AG09309 (cell line): ENCODE results near the gene KIF11.

Source experiments
- DNase-seq: peaks from one replicate; pipeline ENCODE4 v3.0.0-alpha.2; 2010; ENCODE audit warnings: low read depth
- H3K4me3 ChIP-seq: 2 replicates; pipeline ENCODE4 v1.5.1; 2011; ENCODE audit warnings: mild to moderate bottlenecking, low read depth, low read length, moderate library complexity; ENCODE audit not compliant: control insufficient read depth
- CTCF ChIP-seq: IDR thresholded peaks from 2 replicates; pipeline ENCODE4 v1.5.1; 2011; ENCODE audit warnings: mild to moderate bottlenecking, low read depth, low read length, inconsistent platforms; ENCODE audit not compliant: insufficient read depth, control insufficient read depth; ENCODE audit errors: missing control alignments

The KIF11 gene

DNA sequence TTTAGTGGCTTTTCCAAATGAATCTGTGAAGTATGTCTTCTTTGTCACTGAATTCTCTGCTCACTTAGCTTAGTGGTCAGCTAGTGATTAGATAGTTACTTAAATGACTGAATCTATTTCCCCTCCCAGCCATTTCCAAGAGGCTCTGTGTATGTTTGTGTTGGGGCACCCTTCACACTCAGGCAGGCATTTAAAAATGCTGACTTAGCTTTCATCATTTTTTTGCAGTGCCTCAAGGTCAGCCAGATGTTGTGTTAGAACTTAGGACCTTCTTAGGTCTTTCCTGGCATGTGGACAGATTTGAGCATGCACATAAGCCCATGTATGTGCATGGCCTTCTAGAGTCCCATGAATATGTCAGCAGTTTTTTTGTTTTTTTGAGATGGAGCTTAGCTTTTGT lies 71.4 kb downstream of the KIF11 start:
- H3K4me3 ChIP-seq = no peak overlapping the region
- DNase-seq = no peak
- no peak for TF ChIP-seq CTCF

DNA sequence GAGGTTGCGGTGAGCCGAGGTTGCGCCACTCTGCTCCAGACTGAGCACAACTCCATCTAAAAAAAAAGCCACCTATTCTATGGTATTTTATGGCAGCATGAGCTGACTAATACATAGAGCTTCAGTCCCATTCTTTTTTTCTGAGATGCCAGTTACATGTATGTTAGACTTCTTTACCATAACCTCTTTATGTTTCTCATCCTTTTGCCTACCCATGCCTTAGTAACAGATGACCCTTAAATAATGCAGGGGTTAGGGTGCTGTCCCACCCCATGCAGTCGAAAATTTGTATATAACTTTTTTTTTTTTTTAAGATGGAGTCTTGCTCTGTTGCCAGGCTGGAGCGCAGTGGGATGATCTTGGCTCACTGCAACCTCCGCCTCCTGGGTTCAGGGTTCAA lies 74.1 kb downstream of the KIF11 start:
- no peak overlapping the region for H3K4me3 ChIP-seq
- no peak for TF ChIP-seq CTCF
- no peak for DNase-seq

GRCh38 chr10:92677708-92678107 lies 84.8 kb downstream of the KIF11 start:
- no peak for TF ChIP-seq CTCF
- no peak overlapping the region for H3K4me3 ChIP-seq
- no peak for DNase-seq

- no peak for DNase-seq
- no peak for TF ChIP-seq CTCF
- no peak overlapping the region for H3K4me3 ChIP-seq
Measured at GRCh38 chr10:92678206-92678605, 85.3 kb downstream of the KIF11 start.

- TF ChIP-seq CTCF = no peak
- no peak overlapping the region for H3K4me3 ChIP-seq
- DNase-seq = no peak
Measured at GRCh38 chr10:92681306-92681834, 88.4 kb downstream of the KIF11 start.

- DNase-seq = no peak
- no peak overlapping the region for H3K4me3 ChIP-seq
- no peak for TF ChIP-seq CTCF
Measured at GRCh38 chr10:92688573-92688926, 95.6 kb downstream of the KIF11 start.
